SK-MEL-5 (cell line): ENCODE data around the gene EFCAB3. TPM values are rescaled to one million over a fixed set of nuclear protein-coding genes. Genes with fewer than 3 reads are reported as not detected.
A peak's percentile ranks its signal among the peaks of the same experiment; 100 is the strongest.
"Not testable (repeated sequence)": the region's sequence is repeated elsewhere in the genome, so short reads cannot be mapped to it uniquely, and the experiment has no call there.

Experiments
- DNase-seq: peaks from one replicate; pipeline ENCODE4 v3.0.0-alpha.2; 2016; ENCODE audit warnings: low read depth, low spot score
- in situ Hi-C: cut with HindIII; loops from 2 replicates; pipeline ENCODE4 v1.10.0; 2016; ENCODE audit warnings: low sequenced_read_pairs, high pct_unique_total_duplicates, low pct_unique_long_range_greater_than_20kb
- polyA plus RNA-seq, 2 experiments: library from polyadenylated mRNA; depleted of rRNA; stranded (reverse); fragments of >200 nt; gene quantifications; 2 replicates each; pipeline ENCODE4 v1.2.3, GENCODE V29; 2015
- total RNA-seq: library from RNA; depleted of rRNA; stranded (reverse); fragments of >200 nt; shearing (Covaris generic); gene quantifications from 2 replicates; pipeline ENCODE4 v1.2.3, GENCODE V29; 2014; rRNA removed

The EFCAB3 gene
- total RNA-seq, result not detected in 2 replicates
- polyA plus RNA-seq (2015; cell fraction: cytosol; rRNA removed), result not detected in 2 replicates
- not detected in 2 replicates for polyA plus RNA-seq (2015; cell fraction: nucleus; rRNA removed)

- no peak for DNase-seq
- in situ Hi-C loops, result no loop called here
Measured at GRCh38 chr17:62380253-62380652, at the start of gene EFCAB3. EFCAB3 (plus strand) TSS chr17:62380553; CDS start chr17:62382980, 2,427 bp downstream.

DNA sequence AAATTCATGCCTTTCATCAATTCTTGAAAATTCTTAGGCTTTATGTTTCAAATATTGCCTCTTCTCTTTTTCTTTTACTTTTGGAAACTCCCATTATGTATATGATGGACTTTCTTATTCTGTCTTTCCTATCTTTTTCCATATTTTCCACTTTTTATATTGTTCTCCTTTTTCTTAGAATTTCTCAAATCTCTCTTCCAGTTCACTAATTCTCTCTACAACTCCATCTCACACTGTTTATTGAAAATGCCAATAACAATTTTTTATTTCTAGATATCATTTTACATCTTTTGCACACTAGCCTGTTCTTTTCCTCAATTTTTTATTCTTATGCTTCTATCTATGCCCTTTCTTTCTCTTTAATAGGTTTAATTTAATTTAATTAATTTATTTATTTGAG lies 43.8 kb upstream of the EFCAB3 start:
- DNase-seq, result no peak

DNA sequence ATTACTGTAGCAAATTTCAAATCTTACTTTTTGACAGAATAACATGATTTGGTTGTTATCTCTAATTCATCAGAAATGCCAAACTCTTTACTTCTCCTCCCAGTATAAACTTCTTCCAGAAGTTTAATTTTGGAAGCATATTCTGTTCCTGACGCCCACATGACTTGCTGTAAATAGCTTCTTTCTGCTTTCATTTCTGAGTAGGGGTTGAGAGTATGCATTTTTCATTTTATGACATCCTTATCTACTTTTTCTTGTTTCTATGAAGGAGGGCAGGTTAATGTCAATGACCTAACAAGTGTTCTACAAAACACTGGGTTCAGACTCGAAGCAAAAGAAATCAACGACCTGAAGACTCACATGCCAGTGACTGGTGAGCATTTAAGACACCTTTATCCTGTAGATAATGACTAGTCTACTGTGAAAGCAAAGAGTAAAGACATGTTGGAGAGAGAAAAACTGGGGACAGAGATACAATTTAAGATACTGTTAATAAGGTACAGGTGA lies 36.5 kb upstream of the EFCAB3 start:
- in situ Hi-C loops, result no loop called here

More for the DNA sequence above, 43.8 kb upstream of the EFCAB3 start:
- in situ Hi-C loops, result no loop called here

DNA sequence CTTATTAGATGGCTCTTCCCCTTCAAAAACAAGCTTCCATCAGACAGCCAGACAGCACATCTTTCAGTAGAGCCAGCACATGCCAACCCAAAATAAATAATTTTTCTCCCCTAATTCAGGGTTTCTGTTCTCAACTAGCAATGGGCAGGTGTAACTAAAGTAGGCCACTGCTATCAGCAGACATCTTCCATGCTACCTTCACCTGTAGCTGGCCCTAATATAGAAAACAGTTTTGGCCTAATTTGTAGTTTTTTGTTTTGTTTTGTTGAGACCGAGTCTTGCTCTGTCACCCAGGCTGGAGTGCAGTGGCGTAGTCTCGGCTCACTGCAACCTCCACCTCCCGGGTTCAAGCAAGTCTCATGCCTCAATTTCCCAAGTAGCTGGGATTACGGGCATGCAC lies 29.2 kb upstream of the EFCAB3 start:
- in situ Hi-C loops, result no loop called here
- no peak for DNase-seq

More for the DNA sequence above, 36.5 kb upstream of the EFCAB3 start:
- DNase-seq, result no peak

GRCh38 chr17:62366191-62366590 lies 14.2 kb upstream of the EFCAB3 start:
- DNase-seq, result no peak
- in situ Hi-C loops, result no loop called here

GRCh38 chr17:62381561-62381960 lies 1.2 kb downstream of the EFCAB3 start:
- in situ Hi-C loops, result no loop called here
- DNase-seq, result no peak

- no peak for DNase-seq
- in situ Hi-C loops, result no loop called here
Measured at GRCh38 chr17:62388856-62389255, 8.5 kb downstream of the EFCAB3 start.

DNA sequence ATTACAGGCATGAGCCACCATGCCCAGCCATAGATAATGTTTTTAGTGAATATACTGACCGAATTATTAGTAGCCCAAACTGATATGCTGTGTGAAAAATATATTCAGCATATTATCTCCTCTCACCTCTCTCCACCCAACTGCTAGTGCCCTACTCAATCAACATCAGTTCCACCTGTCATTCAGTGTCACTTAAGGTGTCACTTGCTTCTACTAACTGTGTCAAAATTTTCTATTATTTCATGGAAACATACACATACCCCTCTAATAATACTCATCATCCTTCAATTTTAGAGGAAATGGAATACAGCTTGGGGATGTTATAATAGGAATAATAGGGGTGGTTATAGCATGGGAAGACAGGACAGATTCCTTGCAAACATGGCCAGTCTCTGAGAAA lies 12.6 kb downstream of the EFCAB3 start:
- DNase-seq, result no peak
- in situ Hi-C loops, result no loop called here

DNA sequence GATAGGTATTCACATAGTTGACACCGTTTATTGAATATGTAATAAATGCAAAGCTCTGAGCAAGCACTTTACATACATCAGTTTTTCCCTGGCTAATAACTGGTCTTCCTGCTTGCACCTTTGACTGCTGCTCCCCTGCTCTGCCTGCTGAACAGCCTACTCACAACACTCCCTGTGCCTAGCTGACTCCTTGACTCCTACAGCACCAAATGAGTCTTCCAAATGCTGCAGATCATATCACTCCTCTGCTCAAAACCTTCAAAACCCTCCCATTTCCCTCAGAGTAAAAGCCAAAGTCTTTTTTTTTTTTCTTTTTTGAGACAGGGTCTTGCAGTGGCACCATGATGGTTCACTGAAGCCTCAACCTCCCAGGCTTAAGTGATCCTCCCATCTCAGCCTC lies 18.5 kb downstream of the EFCAB3 start:
- DNase-seq, result no peak
- in situ Hi-C loops, result no loop called here

- in situ Hi-C loops, result no loop called here
- DNase-seq, result no peak
Measured at GRCh38 chr17:62405451-62405850, 25.1 kb downstream of the EFCAB3 start.

- in situ Hi-C loops, DNase-seq: not testable (repeated sequence)
Measured at GRCh38 chr17:62413090-62413489, 32.7 kb downstream of the EFCAB3 start.

GRCh38 chr17:62423647-62424461 lies 43.5 kb downstream of the EFCAB3 start, which contains the start of gene METTL2A:
METTL2A (plus strand) TSS chr17:62423897; CDS start chr17:62423903, 6 bp downstream.
- in situ Hi-C loops, result not testable (repeated sequence)
- DNase-seq, result peak; percentile 94

DNA sequence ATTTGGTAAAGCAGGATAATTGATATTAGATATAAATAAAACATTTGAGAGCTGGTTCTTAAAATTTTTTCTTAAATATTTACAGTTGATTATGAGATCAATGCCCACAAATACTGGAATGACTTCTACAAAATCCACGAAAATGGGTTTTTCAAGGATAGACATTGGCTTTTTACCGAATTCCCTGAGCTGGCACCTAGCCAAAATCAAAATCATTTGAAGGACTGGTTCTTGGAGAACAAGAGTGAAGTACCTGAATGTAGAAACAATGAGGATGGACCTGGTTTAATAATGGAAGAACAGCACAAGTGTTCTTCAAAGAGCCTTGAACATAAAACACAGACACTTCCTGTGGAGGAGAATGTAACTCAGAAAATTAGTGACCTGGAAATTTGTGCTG lies 45.9 kb downstream of the EFCAB3 start:
- DNase-seq, in situ Hi-C loops: not testable (repeated sequence)

DNA sequence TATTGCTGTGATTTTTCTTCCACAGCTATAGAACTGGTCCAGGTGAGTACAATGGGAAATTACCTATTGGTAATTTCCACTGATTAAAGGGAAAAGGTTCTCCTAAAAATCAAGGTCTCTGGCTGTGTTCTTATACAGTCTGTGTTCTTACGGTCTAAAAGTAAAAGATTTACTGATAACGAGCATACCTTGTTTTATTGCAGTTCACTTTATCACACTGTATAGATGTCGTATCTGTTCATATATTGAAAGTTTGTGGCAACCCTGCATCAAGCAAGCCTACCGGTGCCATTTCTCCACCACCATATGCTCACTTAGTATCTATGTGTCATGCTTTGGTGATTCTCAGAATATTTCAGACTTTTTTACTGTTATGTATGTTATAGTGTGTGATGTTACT lies 54.9 kb downstream of the EFCAB3 start:
- in situ Hi-C loops, DNase-seq: not testable (repeated sequence)

GRCh38 chr17:62441181-62441580 lies 60.8 kb downstream of the EFCAB3 start:
- DNase-seq, in situ Hi-C loops: not testable (repeated sequence)

GRCh38 chr17:62444063-62444462 lies 63.7 kb downstream of the EFCAB3 start:
- DNase-seq, result no peak

DNA sequence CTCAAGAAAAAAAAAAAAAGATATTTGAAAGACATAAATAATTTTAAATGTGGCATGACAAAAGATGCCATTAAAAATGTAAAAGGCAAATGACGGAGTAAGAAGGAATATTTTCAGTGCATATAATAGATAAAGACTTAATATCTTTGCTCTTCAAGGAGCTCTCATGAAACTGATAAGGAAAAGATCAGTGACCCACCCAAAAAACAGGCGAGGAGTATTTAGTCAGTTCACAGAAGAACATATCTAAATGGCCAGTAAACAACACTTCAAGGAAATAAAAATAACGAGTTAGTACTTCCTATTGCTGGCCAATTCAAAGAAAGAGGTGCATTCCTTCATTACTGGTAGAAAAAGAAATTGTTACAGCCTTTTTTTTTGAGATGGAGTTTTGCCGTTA lies 65.4 kb downstream of the EFCAB3 start:
- in situ Hi-C loops, DNase-seq: not testable (repeated sequence)

More at GRCh38 chr17:62444063-62444462, 63.7 kb downstream of the EFCAB3 start:
- in situ Hi-C loops, result no loop called here

DNA sequence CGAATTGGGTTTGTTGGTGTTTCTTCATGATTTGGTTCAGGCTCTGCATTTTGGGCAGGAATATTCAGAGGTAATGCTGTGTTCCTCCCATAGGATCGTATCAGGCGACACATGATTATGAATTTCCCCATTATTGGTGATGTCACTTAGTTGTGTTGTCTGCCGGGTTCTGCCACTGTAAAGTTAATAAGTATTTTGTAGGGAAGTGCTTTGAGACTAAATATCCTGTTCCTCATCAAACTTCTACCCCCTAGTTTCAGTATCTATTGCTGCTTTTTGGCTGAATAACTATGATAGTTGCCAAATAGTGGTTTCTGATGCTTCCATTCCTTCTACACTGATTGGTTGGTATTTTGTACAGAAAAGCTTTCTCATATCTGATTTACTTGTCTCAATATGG lies 71.8 kb downstream of the EFCAB3 start:
- DNase-seq, in situ Hi-C loops: not testable (repeated sequence)

GRCh38 chr17:62453041-62453440 lies 72.7 kb downstream of the EFCAB3 start:
- in situ Hi-C loops, DNase-seq: not testable (repeated sequence)
